ENCODE measurements around the gene CD300A. TPM values are rescaled to one million over a fixed set of nuclear protein-coding genes. Genes with fewer than 3 reads are reported as not detected.

Gene CD300A
- total RNA-seq, 1 donor from 2014 or later, result not detected

DNA sequence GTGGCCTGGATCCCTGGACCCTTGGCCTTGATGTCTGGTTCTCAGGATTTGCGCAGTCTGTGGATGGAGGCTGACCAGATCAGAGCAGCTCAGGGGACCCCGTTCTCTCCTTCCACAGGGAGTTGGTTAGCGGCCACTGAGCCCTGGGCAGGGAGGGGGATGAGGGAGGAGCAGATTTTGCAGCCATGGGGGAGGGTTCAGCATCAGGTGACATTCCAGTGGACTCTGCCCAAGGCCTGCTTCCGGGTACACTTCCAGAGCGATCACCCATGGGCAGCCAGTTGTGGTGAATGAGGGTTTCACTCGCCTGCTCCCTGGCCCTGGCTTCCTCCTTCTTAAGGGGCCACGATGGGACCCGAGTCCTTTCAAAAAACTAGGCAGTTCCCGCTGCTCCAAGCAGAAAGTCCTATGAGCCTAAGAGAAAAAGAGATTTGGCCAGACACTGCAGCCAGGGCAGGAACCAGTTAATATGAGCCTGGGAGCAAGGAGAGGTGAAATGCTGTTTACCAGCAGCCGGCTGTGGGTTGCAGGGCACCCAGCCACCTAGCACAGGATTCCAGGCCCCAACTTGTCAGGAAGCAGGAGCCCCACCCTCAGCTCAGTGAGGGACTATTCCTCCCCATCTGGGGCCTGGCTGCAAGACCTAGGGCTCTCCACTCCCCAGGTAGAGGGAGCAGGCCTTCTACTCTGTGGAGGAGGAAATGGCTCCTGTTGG lies 39.2 kb upstream of the CD300A start:
- H3K4me3 ChIP-seq (ENCODE audit: low read depth, low read length), result no peak overlapping the region
- no peak for DNase-seq (ENCODE audit: low read depth)
- TF ChIP-seq, protein P1, sequence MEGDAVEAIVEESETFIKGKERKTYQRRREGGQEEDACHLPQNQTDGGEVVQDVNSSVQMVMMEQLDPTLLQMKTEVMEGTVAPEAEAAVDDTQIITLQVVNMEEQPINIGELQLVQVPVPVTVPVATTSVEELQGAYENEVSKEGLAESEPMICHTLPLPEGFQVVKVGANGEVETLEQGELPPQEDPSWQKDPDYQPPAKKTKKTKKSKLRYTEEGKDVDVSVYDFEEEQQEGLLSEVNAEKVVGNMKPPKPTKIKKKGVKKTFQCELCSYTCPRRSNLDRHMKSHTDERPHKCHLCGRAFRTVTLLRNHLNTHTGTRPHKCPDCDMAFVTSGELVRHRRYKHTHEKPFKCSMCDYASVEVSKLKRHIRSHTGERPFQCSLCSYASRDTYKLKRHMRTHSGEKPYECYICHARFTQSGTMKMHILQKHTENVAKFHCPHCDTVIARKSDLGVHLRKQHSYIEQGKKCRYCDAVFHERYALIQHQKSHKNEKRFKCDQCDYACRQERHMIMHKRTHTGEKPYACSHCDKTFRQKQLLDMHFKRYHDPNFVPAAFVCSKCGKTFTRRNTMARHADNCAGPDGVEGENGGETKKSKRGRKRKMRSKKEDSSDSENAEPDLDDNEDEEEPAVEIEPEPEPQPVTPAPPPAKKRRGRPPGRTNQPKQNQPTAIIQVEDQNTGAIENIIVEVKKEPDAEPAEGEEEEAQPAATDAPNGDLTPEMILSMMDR (conservative IDR thresholded peaks at IDR 0.05; ENCODE audit: low read depth, low read length), result no peak

DNA sequence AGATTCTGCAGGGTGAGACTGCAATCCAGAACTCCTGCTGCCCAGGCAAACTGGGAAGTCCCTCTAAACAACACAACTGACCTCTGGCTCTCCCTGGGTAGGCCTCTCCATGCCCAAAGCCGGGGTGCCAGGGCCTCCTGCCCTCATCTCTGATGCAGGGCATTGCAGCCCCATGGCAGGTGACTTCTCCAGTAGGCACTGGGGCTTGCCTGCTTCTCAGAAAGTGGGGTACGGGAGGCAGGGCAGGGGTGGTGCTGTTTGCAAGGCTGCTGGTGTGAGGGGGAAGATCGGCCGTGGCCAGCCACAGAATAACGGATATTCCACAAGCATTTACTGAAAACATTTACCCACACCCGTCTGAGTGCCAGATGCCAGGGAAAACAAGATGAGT lies 38.7 kb upstream of the CD300A start:
- no peak for DNase-seq (ENCODE audit: low read depth)
- TF ChIP-seq, protein P1 (conservative IDR thresholded peaks at IDR 0.05; ENCODE audit: low read depth, low read length), result no peak
- H3K4me3 ChIP-seq (ENCODE audit: low read depth, low read length), result no peak overlapping the region

DNA sequence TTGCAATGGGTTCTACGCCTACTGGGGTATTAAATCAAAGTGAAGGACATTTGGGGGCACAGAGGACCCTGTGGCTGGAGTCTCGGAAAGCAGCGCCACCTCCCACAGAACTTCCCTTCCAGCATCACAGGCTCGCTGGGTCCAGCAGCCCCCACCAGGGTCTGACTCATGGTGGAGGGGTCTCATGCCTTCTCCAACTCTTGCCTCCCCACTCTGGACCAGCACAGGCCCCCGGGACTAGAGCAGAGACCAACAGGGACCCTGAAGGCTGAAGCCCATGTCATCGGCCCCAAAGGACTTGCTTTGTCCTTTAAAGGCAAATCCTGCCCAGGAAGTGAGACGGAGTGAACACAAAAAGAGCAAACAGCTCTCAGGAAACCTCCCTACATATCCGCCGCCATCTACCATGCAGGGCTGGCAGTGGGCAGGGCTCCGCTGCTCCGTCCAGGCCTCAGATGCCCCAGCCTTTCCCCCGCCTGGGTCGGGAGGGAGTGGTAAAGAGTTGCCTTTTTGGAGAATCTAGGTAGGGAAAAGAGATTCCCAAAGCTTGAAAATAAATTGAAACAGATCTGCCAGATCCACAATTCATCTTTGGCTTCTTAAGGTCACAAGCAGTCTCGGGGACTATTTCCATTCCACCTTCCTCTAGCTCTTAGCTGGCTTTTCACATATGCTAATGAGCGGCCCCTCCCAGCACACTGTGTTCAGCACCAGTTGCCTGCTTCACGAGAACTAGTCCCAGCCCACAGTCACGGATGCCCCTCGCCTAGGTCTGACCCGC lies 36.6 kb upstream of the CD300A start:
- H3K4me3 ChIP-seq (ENCODE audit: low read depth, low read length), result peak overlapping the region; percentile 98
- no peak for DNase-seq (ENCODE audit: low read depth)
- TF ChIP-seq, protein P1 (conservative IDR thresholded peaks at IDR 0.05; ENCODE audit: low read depth, low read length), result no peak

DNA sequence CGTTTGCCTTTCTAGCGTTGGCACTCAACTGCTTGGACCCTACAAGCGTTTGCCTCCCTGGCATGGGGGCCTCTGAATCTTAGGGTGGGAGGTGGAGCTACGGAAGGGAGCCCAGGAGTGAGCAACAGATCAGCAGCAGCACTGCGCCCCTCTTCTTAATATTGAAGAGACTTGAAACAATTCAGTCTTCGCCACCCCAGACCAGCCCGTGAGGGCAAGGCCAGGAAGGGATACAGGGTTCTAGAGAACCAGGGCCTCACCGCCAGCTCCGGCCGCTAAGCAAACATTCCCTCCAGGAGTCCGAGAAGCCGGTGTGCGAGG lies 36.1 kb upstream of the CD300A start:
- H3K4me3 ChIP-seq (ENCODE audit: low read depth, low read length), result peak overlapping the region; percentile 98
- no peak for DNase-seq (ENCODE audit: low read depth)
- TF ChIP-seq, protein P1 (conservative IDR thresholded peaks at IDR 0.05; ENCODE audit: low read depth, low read length), result no peak

DNA sequence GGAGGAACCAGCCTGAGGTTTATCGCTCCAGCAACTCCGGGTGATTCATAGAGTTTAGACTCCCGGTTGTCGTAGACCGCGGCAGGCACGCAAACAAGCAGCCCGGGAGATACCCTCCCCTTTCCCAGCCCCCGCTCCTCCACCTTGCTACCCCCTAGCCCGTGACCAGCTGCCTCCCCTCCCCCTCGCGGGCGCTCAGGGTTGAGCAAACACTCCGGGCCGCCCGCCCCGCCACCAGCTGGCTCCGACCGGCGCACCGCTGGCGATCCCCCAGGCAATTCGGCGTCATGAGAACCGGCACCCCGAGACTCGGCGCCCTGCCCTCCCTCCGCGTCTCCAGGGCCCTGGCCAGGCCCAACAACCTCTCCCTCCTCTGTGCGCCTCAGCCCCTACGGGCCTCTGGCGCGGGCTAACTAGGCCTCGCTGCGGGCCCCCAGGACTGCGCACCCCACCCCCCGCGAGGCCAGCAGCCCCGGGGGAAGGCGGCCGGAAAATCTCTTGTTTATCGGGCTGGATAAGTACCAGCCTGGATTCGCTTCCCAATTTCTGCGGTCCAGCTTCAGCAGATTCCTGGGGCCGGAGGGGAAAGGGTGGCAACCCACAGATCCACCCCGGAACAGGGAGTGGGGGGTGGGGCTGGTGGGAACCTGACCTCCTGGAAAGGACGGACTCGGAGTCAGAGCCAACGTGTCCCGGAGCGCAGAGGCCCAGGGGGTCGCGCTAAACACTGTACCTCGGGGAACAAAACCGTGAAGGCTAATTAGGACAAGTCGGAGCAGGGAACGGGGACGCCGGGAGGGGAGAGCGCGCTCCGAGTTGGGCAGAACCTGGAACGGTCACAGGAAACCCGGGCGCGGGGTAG lies 35.5 kb upstream of the CD300A start:
- H3K4me3 ChIP-seq (ENCODE audit: low read depth, low read length), result peak overlapping the region; percentile 98
- TF ChIP-seq, protein P1 (conservative IDR thresholded peaks at IDR 0.05; ENCODE audit: low read depth, low read length), result no peak
- peak; percentile 91 for DNase-seq (ENCODE audit: low read depth)

DNA sequence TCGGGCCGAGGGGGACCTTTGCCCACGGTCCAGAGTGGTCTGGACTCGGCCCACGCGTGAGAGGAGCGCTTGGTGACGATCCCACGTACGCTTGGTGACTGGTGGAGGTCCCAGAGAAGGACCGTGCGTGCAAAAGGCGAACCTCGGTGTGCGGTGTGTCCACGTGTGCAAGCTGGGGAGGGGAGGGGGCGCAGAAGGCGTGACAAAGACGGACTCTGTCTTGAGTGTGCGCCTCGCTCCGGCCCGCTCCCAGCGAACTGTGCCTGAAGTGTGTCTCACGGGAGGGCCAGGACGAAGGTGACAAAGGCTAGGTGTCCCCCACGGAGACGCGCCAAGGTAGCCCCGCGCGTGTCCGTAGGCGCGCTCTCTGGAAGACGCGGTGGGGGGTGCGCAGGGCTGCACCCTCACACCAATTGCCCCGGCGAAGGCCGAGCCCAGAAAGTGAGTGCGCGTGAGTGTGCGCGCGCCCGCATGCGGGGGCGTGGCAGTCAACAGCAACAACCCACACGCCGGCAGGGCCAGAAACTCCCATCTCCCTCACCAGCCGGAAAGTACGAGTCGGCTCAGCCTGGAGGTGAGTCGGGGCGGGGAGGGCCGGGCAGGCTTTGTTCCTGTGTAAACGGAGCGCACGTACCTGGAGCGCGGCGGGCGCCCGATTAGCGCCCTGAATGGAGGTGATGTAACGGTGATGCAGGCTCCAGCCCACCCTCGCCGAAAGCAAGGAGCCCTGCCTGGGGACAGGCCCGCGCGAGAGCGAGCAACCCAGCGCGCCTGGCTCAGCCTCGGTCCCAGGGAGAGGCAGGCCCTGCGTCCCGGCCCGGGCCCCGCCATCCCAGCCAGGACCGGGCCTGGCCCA lies 34.6 kb upstream of the CD300A start, which contains the start of gene GPRC5C:
GPRC5C (plus strand) TSS at position 521 of the 856 bp plus-strand sequence. CDS start 7,689 bp downstream, outside the sequence.
- peak within 1 kb of the TSS; percentile 98 for H3K4me3 ChIP-seq (ENCODE audit: low read depth, low read length)
- TF ChIP-seq, protein P1 (conservative IDR thresholded peaks at IDR 0.05; ENCODE audit: low read depth, low read length), result no peak
- DNase-seq (ENCODE audit: low read depth), result no peak

Data from epithelial cell of proximal tubule (primary cell).